HL-60 (cell line): Measurements from ENCODE around the gene SGMS1.
"Not testable (repeated sequence)": the region's sequence is repeated elsewhere in the genome, so short reads cannot be mapped to it uniquely, and the experiment has no call there.

Experiments
- DNase-seq, 2 experiments: peaks; one replicate each; pipeline ENCODE4 v3.0.0-alpha.2; 2010 to 2020; ENCODE audit warnings: low read depth in 1 of 2, low spot score in 1 of 2
- H3K27ac ChIP-seq: fragments of 250-450 bp; sonication (Bioruptor Pico); replicated peaks from 2 replicates; pipeline ENCODE4 v1.5.1; 2020; ENCODE audit warnings: mild to moderate bottlenecking, moderate library complexity
- H3K27me3 ChIP-seq: fragments of 250-450 bp; sonication (Bioruptor Pico); 2 replicates; pipeline ENCODE4 v1.5.1; 2021; ENCODE audit warnings: mild to moderate bottlenecking, moderate library complexity; ENCODE audit not compliant: insufficient read depth, poor library complexity, severe bottlenecking
- H3K4me3 ChIP-seq: replicated peaks from 2 replicates; pipeline ENCODE4 v1.5.1; 2011; ENCODE audit warnings: mild to moderate bottlenecking, control low read depth, low read length; ENCODE audit not compliant: insufficient read depth
- GABPA ChIP-seq: IDR thresholded peaks from 2 replicates; pipeline ENCODE4 v1.6.1; 2012; ENCODE audit warnings: low read depth
- POLR2AphosphoS5 ChIP-seq: IDR thresholded peaks from 2 replicates; pipeline ENCODE4 v1.6.1; 2012; ENCODE audit warnings: low read depth
- SPI1 ChIP-seq: IDR thresholded peaks from 2 replicates; pipeline ENCODE4 v1.6.1; 2012; ENCODE audit warnings: low read depth, mild to moderate bottlenecking, borderline replicate concordance
- long read RNA-seq: library from polyadenylated mRNA; unstranded; transcript quantifications from one replicate; pipeline ENCODE4 v2.0.0, GENCODE V29; 2020
- TF ChIP-seq, protein P1 (sequence below): IDR thresholded peaks from one replicate; pipeline ENCODE4 v1.5.1; 2011; ENCODE audit warnings: low read length, control low read depth, inconsistent platforms; ENCODE audit not compliant: insufficient read depth
- TF ChIP-seq, protein P2 (sequence below): IDR thresholded peaks from 2 replicates; pipeline ENCODE4 v1.6.1; 2012; ENCODE audit warnings: low read depth; ENCODE audit not compliant: insufficient replicate concordance

Gene SGMS1
- long read RNA-seq, transcript SGMS1-202 (11 exons, 3,744 nt), result major isoform, 34 of 54 reads
- long read RNA-seq, partial matches to known transcripts, result 9 of 54 reads
- long read RNA-seq, other reads (novel, unspliced or antisense), result 9 of 54 reads

DNA sequence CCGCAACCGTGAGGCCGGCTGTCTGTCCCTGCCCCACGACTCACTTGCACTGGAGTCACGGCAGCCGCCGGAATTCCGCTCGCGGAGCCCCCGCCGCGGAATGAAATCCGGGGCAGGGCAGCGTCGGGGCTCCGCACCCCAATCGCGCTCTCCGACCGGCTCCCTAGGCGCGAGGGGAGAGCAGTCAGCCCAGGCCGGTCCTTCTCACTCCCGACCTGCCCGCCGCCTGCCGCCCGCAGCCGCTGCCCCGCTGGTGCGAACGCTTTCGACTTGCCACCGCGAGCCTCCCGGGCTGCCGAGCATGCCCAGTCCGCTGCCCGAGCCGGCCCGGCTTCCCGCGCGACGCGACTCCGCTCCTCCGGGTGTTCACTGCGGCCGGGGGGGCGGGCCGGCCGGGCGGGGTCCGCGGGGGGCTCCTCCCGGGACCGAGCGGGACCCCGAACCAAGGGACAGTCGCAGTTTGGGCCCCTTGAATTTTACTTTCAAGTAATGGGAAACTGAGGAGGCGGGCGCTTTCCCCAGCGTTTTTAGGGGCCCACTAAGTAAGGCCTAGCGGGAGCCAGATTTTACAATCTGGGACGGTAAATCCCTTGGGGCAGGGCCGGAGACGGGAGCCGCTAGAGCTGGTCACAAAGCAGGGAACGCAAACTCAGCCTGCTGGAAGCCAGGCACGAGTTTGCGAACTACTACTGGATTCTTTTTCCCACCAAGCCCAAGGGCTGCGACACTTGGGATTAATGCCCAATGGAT lies at the start of gene SGMS1:
TSS of gene SGMS1 (minus strand) at position 294 of the 750 bp plus-strand sequence. CDS start 279,842 bp downstream, outside the sequence.
- TF ChIP-seq, protein P1, sequence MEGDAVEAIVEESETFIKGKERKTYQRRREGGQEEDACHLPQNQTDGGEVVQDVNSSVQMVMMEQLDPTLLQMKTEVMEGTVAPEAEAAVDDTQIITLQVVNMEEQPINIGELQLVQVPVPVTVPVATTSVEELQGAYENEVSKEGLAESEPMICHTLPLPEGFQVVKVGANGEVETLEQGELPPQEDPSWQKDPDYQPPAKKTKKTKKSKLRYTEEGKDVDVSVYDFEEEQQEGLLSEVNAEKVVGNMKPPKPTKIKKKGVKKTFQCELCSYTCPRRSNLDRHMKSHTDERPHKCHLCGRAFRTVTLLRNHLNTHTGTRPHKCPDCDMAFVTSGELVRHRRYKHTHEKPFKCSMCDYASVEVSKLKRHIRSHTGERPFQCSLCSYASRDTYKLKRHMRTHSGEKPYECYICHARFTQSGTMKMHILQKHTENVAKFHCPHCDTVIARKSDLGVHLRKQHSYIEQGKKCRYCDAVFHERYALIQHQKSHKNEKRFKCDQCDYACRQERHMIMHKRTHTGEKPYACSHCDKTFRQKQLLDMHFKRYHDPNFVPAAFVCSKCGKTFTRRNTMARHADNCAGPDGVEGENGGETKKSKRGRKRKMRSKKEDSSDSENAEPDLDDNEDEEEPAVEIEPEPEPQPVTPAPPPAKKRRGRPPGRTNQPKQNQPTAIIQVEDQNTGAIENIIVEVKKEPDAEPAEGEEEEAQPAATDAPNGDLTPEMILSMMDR, result no peak
- TF ChIP-seq SPI1, result no peak
- no peak for TF ChIP-seq GABPA
- TF ChIP-seq, protein P2, sequence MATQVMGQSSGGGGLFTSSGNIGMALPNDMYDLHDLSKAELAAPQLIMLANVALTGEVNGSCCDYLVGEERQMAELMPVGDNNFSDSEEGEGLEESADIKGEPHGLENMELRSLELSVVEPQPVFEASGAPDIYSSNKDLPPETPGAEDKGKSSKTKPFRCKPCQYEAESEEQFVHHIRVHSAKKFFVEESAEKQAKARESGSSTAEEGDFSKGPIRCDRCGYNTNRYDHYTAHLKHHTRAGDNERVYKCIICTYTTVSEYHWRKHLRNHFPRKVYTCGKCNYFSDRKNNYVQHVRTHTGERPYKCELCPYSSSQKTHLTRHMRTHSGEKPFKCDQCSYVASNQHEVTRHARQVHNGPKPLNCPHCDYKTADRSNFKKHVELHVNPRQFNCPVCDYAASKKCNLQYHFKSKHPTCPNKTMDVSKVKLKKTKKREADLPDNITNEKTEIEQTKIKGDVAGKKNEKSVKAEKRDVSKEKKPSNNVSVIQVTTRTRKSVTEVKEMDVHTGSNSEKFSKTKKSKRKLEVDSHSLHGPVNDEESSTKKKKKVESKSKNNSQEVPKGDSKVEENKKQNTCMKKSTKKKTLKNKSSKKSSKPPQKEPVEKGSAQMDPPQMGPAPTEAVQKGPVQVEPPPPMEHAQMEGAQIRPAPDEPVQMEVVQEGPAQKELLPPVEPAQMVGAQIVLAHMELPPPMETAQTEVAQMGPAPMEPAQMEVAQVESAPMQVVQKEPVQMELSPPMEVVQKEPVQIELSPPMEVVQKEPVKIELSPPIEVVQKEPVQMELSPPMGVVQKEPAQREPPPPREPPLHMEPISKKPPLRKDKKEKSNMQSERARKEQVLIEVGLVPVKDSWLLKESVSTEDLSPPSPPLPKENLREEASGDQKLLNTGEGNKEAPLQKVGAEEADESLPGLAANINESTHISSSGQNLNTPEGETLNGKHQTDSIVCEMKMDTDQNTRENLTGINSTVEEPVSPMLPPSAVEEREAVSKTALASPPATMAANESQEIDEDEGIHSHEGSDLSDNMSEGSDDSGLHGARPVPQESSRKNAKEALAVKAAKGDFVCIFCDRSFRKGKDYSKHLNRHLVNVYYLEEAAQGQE, result no peak
- peak; percentile 51; the same call in 1 of the 2 replicates for TF ChIP-seq POLR2AphosphoS5
- peak within 1 kb of the TSS; percentile 84 for H3K4me3 ChIP-seq
- no peaks in the 10 kb centered on the region for H3K27me3 ChIP-seq
- peak within 1 kb of the TSS; percentile 93 for H3K27ac ChIP-seq
- peak; percentile 47 to 78 for DNase-seq

DNA sequence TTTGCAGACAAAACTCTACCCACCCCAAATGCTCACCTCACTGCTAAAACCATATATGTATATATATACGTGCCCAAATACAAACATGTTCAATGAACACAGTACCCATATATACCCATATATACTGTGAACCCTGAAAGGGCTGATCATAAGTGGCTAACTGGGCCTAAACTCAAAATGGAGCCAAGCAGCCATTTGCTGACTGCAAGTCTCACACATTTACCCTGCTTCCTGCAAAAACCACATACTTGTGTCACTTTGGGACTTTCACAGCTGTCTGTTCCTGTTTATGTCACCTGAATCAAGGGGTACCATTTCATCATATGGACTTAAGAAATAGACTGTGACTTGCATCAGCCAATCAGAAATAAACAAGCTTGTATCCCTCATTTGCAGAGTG lies 48.4 kb upstream of the SGMS1 start:
- H3K27me3 ChIP-seq, H3K4me3 ChIP-seq: not testable (repeated sequence)
- H3K27ac ChIP-seq, result peak overlapping the region; percentile 70
- peak; percentile 15; the same call in 1 of the 2 replicates for TF ChIP-seq SPI1
- peak; percentile 57; the same call in 1 of the 2 replicates for TF ChIP-seq POLR2AphosphoS5
- DNase-seq, result peak; percentile 10 to 73

DNA sequence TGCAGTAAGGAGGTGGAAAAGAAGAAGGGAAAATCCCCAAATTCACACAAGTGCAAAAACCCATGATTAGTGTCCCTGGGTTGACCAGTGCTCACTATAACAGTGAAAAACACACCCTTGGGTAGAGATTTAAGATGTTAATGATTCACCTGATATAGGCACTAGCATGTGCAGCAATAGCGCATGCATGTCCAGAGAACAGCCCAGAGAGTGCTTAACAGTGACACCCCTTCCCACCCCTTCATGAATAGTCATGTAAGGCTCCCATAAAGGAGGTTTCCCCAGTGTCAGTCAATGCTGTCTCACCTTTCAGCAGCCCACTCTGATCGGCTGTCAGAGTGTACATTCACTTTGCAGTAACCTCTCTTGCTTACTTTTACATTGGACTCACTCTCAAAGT lies 47.9 kb upstream of the SGMS1 start:
- not testable (repeated sequence) for H3K27me3 ChIP-seq, H3K4me3 ChIP-seq, DNase-seq
- H3K27ac ChIP-seq, result peak overlapping the region; percentile 70

DNA sequence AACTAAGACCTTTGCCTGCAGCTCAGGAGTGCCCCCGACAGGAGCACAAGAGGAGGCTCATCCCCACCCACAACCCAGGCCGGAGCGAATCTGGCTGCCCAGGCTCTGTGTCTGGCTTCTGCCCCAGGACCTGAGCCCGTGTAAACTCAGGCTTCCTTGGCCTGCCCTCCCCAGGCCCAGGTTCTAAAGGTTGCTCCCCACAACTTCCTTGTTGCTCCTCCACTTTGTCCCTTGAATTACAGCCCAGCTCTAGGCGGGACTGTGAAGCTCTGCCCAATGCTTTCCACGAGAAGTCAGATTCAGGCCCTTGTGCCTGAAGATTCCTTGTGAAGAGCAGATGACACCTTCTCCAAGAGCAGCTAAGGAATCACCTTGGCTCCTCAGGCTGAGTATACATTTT lies 46.2 kb upstream of the SGMS1 start:
- not testable (repeated sequence) for H3K4me3 ChIP-seq

DNA sequence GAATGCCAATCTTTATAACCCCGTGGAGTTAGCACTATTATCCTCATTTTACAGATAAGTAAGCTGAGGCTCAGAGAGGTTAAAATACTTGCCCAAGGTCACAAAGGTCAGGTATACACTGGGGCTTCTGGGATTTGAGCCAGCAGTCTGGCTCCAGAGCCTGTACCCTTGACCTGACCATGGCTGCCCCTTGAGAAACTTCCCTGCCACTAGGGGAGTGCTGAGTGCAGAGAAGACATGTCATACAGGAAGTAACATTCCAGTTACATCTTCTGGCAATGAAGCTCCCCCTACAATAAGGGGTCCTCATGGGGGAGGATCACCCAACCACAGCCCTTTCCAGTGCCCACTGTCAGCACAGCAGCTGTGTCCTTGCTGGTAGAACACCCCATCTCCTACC lies 43.6 kb upstream of the SGMS1 start:
- not testable (repeated sequence) for DNase-seq, H3K27me3 ChIP-seq, H3K4me3 ChIP-seq, H3K27ac ChIP-seq

More for the DNA sequence above, 46.2 kb upstream of the SGMS1 start:
- DNase-seq, H3K27me3 ChIP-seq, H3K27ac ChIP-seq: not testable (repeated sequence)

DNA sequence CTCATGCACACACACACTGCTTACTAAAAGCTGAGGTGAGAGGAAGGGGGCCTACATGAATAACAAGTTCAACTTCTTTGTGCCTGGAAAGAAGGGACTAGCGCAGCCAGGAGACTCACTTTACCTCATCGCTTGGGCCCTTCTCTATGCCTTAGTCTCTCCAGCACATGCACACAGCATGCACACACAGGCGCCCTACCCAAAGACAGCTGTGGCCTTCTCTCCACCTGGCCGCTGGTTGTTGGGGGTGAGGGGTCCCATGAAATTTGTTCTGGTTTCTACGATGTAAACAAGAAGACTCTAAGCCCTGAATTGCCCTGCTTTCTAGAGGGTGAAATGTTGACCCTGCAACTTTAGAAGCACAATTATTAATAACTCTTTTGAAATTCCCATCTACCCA lies 38.7 kb upstream of the SGMS1 start:
- H3K27ac ChIP-seq, H3K4me3 ChIP-seq, DNase-seq, H3K27me3 ChIP-seq: not testable (repeated sequence)

DNA sequence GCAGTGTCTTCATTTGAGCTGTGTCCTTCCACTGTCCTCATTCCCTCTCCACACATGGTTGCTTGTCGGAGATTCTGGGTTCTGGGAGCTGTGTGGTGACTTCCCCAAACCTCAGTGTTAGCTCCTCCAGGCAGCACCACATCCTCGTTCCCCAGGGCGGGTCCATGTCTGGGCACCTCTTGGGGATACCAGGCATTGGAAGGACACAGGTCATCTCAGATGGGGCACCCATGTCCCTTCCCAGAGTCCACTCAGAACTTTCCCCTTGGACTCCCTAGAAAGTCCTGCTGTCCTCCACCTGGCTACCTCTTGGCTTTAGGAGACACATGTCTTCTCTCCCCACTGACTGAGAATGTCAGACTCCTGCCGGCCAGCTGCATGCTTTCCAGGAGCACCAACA lies 37.8 kb upstream of the SGMS1 start:
- H3K27me3 ChIP-seq, DNase-seq, H3K4me3 ChIP-seq: not testable (repeated sequence)

More for the DNA sequence above, 37.8 kb upstream of the SGMS1 start:
- H3K27ac ChIP-seq, result not testable (repeated sequence)
